NCI-H524 (cell line): ENCODE results near the gene TRPV5.

Source experiments
- DNase-seq, 2 experiments: peaks; one replicate each; lab custom pipeline; 2025; lab: John Stamatoyannopoulos, UW

The TRPV5 gene

DNA sequence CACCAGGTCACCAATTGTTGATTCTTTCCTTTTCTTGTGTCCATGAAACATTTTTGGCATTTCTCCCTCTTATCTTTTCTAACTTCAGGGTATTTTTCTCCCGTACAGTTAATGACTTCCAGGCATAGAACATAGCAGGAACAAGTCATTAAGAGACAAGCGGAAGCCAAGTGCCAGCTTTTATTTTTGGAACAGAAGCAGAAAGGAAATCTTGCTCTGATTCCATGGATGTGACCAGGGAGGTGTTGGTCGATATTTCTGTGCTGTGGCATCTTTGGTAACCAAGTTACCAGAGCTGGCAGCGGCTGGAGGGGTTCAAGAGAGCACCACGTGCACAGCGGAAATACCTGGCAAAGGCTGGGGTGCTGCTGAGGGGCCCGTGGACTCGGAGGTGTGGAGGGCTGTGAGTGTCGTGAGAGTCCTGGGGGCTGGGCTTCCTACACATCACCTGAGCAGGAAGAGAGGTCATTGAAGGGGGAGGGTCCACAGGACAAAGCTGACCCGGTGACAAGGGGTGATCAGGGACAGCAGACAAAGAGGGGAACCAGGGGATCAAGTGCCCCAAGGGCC is 7.5 kb upstream of the TRPV5 start:
- DNase-seq: no peak

DNA sequence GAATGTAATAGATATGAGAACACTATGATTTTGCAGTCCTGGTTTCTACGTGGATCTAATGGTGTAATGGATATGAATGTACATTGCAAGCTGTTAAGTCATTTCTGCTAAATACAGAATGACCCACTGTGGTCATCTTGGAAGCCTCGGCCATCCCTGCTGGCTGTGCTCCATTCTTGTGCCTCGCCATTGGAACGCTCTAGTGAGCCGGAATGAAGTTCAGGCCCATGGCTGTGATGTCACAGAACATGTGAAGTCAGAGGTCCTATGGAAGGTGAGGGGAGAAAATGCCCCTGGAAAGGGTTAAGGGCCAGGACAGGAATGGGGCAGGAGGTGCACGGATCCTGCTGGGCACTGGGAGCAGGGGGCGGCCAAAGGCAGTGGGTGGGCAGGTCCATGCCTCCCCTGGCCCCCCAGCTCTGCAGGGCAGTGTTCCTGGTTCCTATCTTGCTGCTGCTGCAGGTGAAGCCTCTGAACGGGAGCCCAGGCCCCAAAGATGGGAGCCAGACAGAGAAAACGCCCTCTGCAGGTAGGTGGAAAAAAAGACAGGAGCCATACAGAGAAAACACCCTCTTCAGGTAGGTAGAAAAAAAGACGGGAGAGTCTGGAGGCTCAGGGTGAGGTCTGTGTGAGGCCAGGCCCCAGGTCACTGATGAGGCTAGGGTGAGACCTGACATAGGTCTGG is 5.8 kb upstream of the TRPV5 start, which contains the start of gene LLCFC1:
Gene LLCFC1, plus strand, starts transcription at position 259 of the 685 bp plus-strand sequence. Its CDS starts 138 bp downstream, at position 397.
- no peak for DNase-seq

- no peak for DNase-seq
Measured at GRCh38 chr7:142938611-142939010, 5.1 kb upstream of the TRPV5 start.

GRCh38 chr7:142935941-142936565 is 2.5 kb upstream of the TRPV5 start:
- DNase-seq: no peak

DNA sequence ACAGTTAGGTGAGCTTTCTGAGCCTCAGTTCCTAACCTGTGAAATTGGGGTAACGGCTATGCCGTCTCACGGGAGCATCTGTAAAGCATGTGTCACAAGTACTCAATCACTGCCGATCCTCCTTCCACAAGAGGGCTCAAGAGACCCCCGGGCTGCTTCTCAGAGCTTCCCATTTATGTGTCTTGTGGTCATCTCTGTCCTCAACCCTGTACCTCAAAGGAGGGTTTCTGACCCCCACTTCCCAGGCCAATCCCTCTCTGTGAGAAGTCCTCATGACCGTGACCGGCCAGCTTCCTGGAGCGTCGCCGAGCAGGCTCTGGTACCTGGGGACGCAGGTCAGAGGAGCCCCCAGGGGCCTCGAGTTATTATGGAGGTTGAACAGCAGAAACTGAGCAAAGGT is 510 bp upstream of the TRPV5 start:
- DNase-seq: no peak

DNA sequence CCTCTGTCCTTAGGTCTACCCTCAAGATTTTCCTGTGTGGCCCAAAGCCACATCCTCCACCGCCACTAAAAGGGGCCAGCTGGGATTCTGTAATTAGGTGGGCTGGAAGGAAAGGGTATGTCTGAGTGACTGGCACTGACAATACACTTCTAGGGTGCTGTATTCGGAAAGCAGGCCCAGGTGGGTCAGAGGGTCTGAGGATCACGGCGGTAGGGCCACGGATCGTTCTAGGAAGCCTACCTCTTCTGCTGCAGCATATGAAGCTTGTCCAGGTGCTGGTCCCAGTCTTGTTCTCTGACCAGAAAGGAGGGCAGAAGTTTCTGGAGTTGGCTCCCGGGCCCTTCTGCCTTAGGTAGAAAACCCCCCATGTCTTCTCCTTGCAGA is 462 bp downstream of the TRPV5 start:
- no peak for DNase-seq

GRCh38 chr7:142932386-142933091 is 1.0 kb downstream of the TRPV5 start:
- no peak for DNase-seq

DNA sequence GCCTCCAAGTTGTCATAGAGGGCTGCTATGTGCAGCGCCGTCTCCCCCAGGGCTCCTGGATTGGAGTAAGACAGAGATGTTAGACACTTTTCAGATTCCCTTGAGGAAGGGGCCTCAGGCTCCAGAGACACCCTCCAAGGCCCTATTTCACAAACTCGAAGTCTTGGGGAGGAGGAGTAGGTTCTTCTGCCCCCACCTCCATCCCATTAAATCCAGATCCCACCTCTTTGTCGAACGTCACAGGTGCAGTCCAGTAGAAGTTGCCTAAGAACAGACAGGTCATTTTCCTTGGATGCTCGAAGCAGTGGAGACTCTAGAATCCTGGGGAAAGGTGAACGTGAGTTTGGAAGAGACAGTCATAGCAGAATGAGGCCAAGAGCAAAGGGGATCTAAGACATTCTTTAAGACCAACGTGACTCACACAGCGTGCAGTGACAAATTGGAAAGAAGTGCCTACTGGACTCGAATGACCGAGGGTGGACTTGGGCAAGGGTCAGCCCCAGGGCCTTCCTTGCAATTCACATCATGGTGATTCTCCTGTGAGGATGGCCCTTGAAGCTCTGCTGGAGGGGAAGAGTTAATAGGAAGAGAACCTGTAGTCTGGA is 3.3 kb downstream of the TRPV5 start:
- no peak for DNase-seq

DNA sequence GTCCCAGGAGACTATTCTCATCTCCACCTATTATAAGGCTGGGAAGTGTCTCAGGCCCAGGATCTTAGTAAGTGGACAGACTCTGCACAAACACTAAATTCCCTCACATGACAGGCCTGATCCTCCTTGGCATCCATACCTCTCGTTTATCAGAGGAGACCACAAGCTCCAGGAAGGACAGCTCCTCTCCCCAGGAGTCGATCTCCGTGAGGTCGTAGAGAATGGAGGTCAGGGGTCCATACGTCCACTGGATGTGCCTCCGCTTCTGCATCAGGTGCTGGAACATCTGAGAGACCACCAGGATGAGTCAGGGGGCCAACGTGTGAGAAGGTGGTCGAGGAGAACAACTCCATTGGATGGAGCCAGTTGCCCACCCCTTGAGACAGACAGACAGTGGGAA is 5.6 kb downstream of the TRPV5 start:
- DNase-seq: no peak

DNA sequence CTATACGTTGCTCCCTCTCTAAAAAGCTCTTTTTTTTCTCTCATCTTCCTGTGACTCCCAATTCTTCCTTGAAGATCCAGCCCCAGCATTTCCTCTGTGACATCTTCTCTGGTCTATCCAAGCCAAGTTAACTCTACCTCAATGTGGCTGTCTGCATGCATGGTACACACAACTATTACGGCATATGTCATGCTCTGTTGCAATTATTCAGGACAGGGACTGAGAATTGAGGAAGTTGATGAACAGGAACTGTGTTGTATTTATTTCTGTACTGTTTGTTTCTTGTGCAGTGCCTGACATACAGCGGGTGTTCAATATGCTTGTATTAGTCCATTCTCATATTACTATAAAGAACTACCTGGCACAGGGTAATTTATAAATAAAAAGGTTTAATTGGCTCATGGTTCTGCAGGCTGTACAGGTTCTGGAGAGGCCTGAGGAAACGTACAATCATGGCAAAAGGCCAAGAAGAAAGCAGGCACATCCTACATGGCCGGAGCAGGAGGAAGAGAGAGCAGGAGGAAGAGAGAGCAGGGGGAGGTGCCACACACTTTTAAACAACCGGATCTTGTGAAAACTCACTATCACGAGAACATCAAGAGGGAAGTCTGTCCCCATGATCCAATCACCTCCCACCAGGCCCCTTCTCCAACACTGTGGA is 6.3 kb downstream of the TRPV5 start:
- no peak for DNase-seq

DNA sequence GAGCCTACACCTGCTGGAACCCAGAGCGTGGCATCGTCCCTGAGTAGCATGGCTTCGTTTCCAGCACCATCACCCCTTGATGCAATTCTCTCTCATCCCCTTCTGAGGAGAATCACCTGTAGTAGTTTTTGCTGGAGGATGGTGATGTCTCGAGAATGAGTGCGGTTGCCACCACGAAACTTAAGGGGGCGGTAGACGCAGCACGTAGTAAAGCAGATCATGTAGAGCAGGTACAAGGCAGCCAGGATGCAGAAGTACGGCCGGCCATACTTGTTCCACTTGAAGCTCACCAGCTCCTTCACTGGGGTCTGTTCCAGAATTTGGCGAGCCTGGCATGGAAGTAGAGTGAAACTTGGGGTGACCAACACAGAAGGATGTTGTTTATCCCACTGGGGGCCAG is 8.1 kb downstream of the TRPV5 start:
- DNase-seq: no peak

- DNase-seq: no peak
Measured at GRCh38 chr7:142923391-142923790, 10.2 kb downstream of the TRPV5 start.

DNA sequence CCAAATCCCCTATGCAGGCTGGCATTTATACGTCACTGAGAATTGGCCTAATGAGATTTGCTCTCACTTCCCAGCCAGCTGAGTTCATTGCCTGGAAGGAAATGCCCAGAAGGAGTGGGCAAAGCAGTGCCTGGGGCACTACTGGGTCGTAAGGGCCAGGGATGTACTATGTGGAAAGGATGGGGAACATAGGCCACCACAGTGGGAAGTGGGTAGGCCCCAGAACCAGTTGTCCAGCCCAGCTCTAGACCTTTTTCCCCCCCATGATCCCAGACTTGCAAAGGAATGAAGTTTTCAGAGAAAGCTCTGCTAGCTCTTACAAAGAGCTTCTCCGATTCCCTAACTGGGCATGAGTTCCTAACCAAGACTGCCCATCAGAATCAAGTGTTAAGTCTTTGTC is 13.9 kb downstream of the TRPV5 start:
- DNase-seq: no peak

GRCh38 chr7:142918901-142919300 is 14.6 kb downstream of the TRPV5 start:
- no peak for DNase-seq

- no peak for DNase-seq
Measured at GRCh38 chr7:142917447-142917846, 16.1 kb downstream of the TRPV5 start.

- DNase-seq: no peak
Measured at GRCh38 chr7:142916508-142916907, 17.0 kb downstream of the TRPV5 start.

GRCh38 chr7:142915315-142915714 is 18.2 kb downstream of the TRPV5 start:
- no peak for DNase-seq

- no peak for DNase-seq
Measured at GRCh38 chr7:142914121-142914520, 19.4 kb downstream of the TRPV5 start.

GRCh38 chr7:142913566-142913965 is 20.0 kb downstream of the TRPV5 start:
- no peak for DNase-seq

DNA sequence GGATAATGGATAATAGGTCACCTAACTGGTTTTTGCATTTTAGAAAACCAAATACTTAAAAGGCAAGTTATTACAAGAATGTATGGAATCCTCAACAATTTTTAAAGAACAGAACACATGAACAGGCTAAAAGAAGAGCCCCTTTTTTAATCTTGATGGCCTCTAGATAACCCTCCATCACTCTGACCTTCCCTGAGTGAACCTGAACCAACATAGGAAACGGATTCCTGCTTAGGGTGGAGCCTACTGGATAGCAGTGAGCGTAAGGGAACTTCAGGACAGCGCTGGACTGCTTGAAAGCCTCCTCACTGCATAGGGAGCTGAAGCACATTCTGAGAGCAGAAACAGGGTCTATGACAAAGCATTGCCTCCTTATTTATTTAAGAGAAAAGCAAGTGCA is 20.5 kb downstream of the TRPV5 start:
- DNase-seq: no peak

GRCh38 chr7:142910481-142910880 is 23.1 kb downstream of the TRPV5 start:
- DNase-seq: no peak

- no peak for DNase-seq
Measured at GRCh38 chr7:142910031-142910433, 23.5 kb downstream of the TRPV5 start.
